ENCODE data around the gene BOLA3.
A peak's percentile ranks its signal among the peaks of the same experiment; 100 is the strongest.
"Not testable (repeated sequence)": the region's sequence is repeated elsewhere in the genome, so short reads cannot be mapped to it uniquely, and the experiment has no call there.

Gene BOLA3, protein sequence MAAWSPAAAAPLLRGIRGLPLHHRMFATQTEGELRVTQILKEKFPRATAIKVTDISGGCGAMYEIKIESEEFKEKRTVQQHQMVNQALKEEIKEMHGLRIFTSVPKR

GRCh38 chr2:74147727-74148456, at the start of gene BOLA3:
Gene BOLA3, minus strand, starts transcription at chr2:74147912. Its CDS starts 38 bp downstream, at chr2:74147874.
- peak; percentile 73 for DNase-seq

DNA sequence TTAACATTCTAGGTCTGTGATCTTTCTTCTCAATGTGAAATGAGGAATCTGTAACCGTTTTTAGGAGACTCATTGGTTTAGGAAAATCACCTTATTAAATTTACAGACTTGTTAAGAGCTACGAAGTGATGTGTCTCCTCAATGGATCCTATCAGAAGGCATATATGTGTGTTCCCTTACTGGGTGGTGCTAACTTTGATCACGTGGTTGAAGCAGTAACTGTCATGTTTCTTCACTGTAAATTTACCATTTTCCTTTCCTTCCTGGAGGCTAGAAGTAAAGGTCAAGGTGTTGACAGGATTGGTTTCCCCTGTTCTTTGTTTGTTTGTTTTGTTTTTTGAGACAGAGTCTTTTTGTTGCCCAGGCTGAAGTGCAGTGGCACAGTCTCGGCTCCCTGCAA, 49.3 kb upstream of the BOLA3 start:
- no peak for DNase-seq

GRCh38 chr2:74194799-74195198, 47.1 kb upstream of the BOLA3 start:
- DNase-seq = no peak

- DNase-seq = no peak
These were observed 44.1 kb upstream of the BOLA3 start for GRCh38 chr2:74191596-74192380.

GRCh38 chr2:74188696-74189095, 41.0 kb upstream of the BOLA3 start:
- DNase-seq = no peak

- DNase-seq = no peak
These were observed 40.4 kb upstream of the BOLA3 start for GRCh38 chr2:74188018-74188601.

- not testable (repeated sequence) for DNase-seq
These were observed 39.0 kb upstream of the BOLA3 start for GRCh38 chr2:74186706-74187105.

GRCh38 chr2:74186038-74186437, 38.3 kb upstream of the BOLA3 start:
- no peak for DNase-seq

DNA sequence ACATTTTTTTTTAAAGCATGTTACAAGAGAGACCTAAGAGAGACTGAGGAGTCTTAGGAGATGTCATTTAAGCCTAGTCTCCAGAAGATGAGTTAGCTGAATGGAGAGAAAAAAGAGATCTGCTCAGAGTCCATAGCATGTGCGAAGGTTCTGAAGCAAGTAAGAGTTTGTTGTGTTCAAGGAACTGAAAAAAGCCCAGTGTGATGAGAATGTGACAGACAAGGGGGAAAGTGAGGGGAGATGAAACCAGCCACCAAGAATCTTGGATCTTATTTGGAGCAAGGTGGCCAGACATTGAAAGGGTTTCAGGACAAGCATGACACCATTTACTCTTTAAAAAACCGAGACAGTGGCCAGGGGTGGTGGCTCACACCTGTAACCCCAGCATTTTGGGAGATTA, 36.2 kb upstream of the BOLA3 start:
- no peak for DNase-seq

DNA sequence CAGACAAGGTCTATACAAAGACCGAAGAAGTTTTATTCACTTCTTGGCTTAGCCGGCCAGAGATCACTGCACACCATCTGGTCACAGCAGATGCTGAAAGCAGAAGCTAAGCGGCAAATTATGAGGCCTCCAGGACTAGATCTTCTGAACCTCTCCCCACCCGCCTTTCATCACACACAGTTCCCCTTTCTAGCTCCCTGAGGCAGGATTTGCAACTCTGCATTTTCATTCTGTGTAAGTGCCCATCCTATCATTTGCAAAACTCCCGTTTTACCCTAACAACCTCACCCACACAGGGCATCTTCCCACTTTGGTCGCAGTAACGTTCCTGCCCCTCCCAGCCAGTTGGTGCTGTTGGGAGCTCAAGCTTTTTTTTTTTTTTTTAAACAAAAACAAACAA, 34.0 kb upstream of the BOLA3 start:
- DNase-seq = no peak

DNA sequence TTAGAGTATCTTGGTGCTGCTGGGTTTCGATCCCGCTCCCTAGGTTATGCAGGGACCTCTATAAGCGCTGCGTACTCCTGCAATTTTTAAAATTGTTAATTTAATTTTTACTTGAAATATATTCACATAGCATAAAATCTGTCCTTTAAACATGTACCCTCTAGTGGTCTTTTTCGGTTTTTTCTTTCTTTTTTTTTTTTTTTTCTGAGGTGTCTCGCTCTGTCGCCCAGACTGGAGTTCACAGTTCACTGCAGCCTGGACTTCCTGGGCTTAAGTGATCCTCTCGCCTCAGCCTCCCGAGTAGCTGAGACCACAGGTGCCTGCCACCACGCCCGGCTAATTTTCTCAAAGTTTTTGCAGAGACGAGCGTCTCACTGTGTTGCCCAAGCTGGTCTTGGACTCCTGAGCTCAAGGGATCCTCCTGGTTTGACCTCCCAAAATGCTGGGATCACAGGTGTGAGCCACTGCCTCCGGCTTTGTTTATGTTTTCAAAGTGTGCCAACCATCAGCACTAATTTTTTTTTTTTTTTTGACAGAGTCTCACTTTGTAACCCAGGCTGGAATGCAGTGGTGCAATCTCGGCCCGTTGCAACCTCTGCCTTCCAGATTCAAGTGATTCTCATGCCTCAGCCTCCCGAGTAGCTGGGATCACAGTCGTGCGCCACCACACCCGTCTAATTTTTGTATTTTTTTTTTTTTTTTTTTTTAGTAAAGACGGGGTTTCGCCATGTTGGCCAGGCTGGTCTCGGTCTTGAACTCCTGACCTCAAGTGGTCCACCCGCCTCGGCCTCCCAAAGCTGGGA, 31.6 kb upstream of the BOLA3 start:
- no peak for DNase-seq

GRCh38 chr2:74178211-74179062, 30.7 kb upstream of the BOLA3 start, which contains the start of gene MOB1A:
Gene MOB1A, minus strand, starts transcription at chr2:74178879. Its CDS starts 205 bp downstream, at chr2:74178674.
- DNase-seq = peak; percentile 98

- no peak for DNase-seq
These were observed 30.0 kb upstream of the BOLA3 start for GRCh38 chr2:74177696-74178095.

GRCh38 chr2:74174909-74175308, 27.2 kb upstream of the BOLA3 start:
- no peak for DNase-seq

- no peak for DNase-seq
These were observed 21.0 kb upstream of the BOLA3 start for GRCh38 chr2:74168739-74169138.

DNA sequence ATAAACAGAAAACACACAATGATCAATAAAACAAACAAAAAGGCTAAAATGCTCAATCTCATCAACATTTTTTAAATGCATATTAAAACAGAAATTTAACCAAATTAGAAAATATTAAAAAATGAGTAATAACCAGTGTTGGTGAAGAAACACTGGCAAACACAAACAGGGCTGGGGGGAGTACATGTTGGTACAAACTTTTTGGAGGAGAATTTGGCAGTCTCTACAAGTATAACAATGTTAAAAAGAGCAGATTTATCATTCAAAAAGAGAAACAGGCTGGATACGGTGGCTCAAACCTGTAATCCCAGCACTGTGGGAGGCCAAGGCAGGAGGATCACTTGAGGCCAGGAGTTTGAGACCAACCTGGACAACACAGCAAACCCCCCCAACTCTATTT, 17.0 kb upstream of the BOLA3 start:
- DNase-seq = no peak

- DNase-seq = no peak
These were observed 15.2 kb upstream of the BOLA3 start for GRCh38 chr2:74162951-74163350.

GRCh38 chr2:74155830-74156229, 8.1 kb upstream of the BOLA3 start:
- no peak for DNase-seq

DNA sequence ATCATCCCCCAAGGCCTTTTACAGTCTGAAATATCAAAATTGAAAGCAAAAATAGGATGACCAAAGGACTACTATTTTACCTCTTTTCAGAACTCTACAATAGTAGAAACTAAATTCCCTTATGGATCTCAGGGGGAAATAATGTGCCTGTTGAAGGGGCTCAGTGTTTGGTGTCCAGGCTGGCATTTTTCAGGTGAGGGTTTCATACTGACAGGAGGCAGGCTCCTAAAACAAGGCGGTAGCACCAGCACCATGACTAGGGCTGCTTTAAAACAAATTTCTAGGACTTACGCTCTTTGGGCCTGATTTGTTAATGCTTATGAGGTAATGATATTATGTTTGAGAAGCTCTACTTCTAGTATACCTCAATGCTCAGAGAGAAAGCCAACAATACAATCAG, 5.2 kb upstream of the BOLA3 start:
- DNase-seq = no peak

- no peak for DNase-seq
These were observed 2.0 kb upstream of the BOLA3 start for GRCh38 chr2:74149570-74150319.

DNA sequence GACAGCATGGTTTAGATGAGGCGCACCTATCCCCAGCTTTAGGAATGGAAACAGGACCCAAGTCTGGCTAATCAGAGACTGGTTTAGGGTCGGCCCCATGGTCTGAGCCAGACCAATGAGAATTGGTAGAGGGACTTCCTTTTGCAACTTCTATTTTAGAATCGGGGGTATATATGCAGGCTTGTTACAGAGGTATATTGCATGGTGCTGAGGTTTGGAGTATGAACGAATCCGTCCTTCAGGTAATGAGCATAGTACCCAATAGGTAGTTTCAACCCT, 1.5 kb upstream of the BOLA3 start:
- no peak for DNase-seq
